Spleen (tissue), 11 donors: Measurements from ENCODE around the gene ZNF646. TPM values are rescaled to one million over a fixed set of nuclear protein-coding genes. Genes with fewer than 3 reads are reported as not detected.

Experiments used
- DNase-seq: peaks from one replicate; pipeline ENCODE4 v3.0.0-alpha.2; 2020
- H3K27ac ChIP-seq, 8 donors: fragments of 200-600 bp; sonication (generic) in 7 of 8; 1 replicate in 4 of 8; 2 replicates in 4 of 8; pipeline versions ENCODE4 v1.5.0 to v1.8.0; 2016 to 2021; ENCODE audit warnings: inconsistent platforms in 4 of 8, mild to moderate bottlenecking in 4 of 8, moderate library complexity in 1 of 8
- H3K27me3 ChIP-seq, 7 donors: fragments of 200-600 bp; sonication (generic) in 6 of 7; replicated peaks in 1 of 7; 1 replicate in 4 of 7; 2 replicates in 3 of 7; pipeline versions ENCODE4 v1.5.0 to v1.8.0; 2016 to 2021; ENCODE audit warnings: inconsistent platforms in 3 of 7, mild to moderate bottlenecking in 1 of 7
- H3K36me3 ChIP-seq, 6 donors: fragments of 200-600 bp; sonication (generic) in 5 of 6; 1 replicate in 4 of 6; 2 replicates in 2 of 6; pipeline versions ENCODE4 v1.5.0 to v1.8.0; 2016 to 2021; ENCODE audit warnings: inconsistent platforms in 2 of 6
- H3K4me1 ChIP-seq, 6 donors: fragments of 200-600 bp; sonication (generic) in 5 of 6; 1 replicate in 3 of 6; 2 replicates in 3 of 6; pipeline versions ENCODE4 v1.5.0 to v1.8.0; 2016 to 2021; ENCODE audit warnings: inconsistent platforms in 3 of 6
- H3K4me3 ChIP-seq, 8 donors: fragments of 200-600 bp; sonication (generic) in 7 of 8; 1 replicate in 4 of 8; 2 replicates in 4 of 8; pipeline versions ENCODE4 v1.5.0 to v1.8.0; 2016 to 2021; ENCODE audit warnings: inconsistent platforms in 4 of 8, mild to moderate bottlenecking in 4 of 8, moderate library complexity in 2 of 8
- H3K9me3 ChIP-seq, 8 donors: fragments of 200-600 bp; sonication (generic) in 7 of 8; 1 replicate in 4 of 8; 2 replicates in 4 of 8; pipeline versions ENCODE4 v1.5.0 to v1.8.0; 2016 to 2021; ENCODE audit warnings: inconsistent platforms in 4 of 8
- POLR2A ChIP-seq, 3 donors: fragments of 450-650 bp; IDR thresholded peaks; one replicate each; pipeline ENCODE4 v1.5.1; 2017; ENCODE audit warnings: antibody characterized with exemption in 3 of 3, mild to moderate bottlenecking in 1 of 3
- POLR2AphosphoS5 ChIP-seq, 3 donors: sonication (generic); formaldehyde crosslinking; IDR thresholded peaks; one replicate each; pipeline ENCODE4 v1.5.1; 2017; ENCODE audit warnings: antibody characterized with exemption in 3 of 3
- WGBS, 5 donors: extraction: QIAGEN DNeasy Blood & Tissue Kit in 3 of 5; methylation state at CpG; one replicate each; pipeline versions ENCODE4 v1.1.5 to v1.1.7; 2013 to 2018; 5-methylcytosine and 5-hydroxymethylcytosine counted together
- intact Hi-C: fragments of 100-400 bp; cut with DNase I; formaldehyde crosslinking; loops from one replicate; pipeline ENCODE4 v1.15.0; 2023; ENCODE audit warnings: low total_unique reads
- polyA plus RNA-seq, 3 donors: library from polyadenylated mRNA; stranded (reverse); fragments of 200-250 nt; gene quantifications; one replicate each; pipeline ENCODE4 v1.2.1, GENCODE V29; 2013
- total RNA-seq, 7 donors: library from RNA; depleted of rRNA in 3 of 7; stranded (reverse); fragments of >200 nt in 3 of 7; fragmentation: NEBNext Ultra II Directional in 4 of 7; extraction: Animal tissue kit (Norgen Biotek cat#: 25700) in 4 of 7; gene quantifications; one replicate each; pipeline versions ENCODE4 v1.1.0 to v1.2.1, GENCODE V29; 2016 to 2021
- TF ChIP-seq, protein P1 (sequence below), 11 experiments: fragments of 200-600 bp in 7 of 11; fragments of 450-650 bp in 4 of 11; sonication (generic) in 4 of 11; IDR thresholded peaks in 8 of 11; conservative IDR thresholded peaks in 3 of 11; 1 replicate in 7 of 11; 2 replicates in 4 of 11; pipeline versions ENCODE4 v1.4.0 to v1.8.0; 2016 to 2021; ENCODE audit warnings: antibody characterized with exemption in 11 of 11, inconsistent platforms in 4 of 11, mild to moderate bottlenecking in 1 of 11
- donor health status: healthy with polysubstance abuse.
- donor health status: DM: no; HTN: no; CAD: no; lungs with moderate emphysema.
- donor health status: DM: no; HTN: no; CAD: no.
- donor health status: Bipolar disorder and iron deficiency.
- donor health status: healthy.
- donor health status: DM: no; HTN: no; CAD: no.
- donor health status: DM: yes; HTN: yes; CAD: no.

ZNF646 gene
- total and polyA plus RNA-seq, 10 donors: 3.2 to 28.4 (median 24.4) TPM

DNA sequence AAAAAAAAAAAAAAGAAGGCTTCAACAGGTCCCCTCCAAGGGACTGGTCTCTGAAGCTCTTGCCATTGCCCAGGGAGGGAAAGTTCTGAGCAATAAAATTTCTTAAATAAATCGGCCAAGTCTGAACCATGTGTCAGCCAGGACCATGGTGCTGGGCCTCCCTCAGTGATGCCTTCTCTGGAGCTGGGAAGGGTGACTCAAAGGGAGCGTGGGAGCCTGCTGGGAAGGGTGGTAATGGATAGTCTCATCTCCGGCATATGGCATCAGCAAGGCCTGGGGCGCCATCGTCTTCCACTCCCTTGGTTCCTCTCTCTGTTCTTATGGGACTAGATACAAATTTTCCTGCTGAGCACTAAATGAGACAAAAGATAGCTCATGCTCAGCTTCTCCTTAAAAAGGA lies 18.1 kb downstream of the ZNF646 start:
- DNase-seq: peak; percentile 48
- peaks cover 18 to 41% (median 30%) of the 10 kb centered on the region in 6 donors for H3K4me1 ChIP-seq
- no peak for TF ChIP-seq POLR2A (IDR thresholded peaks at IDR 0.05)
- TF ChIP-seq, protein P1, sequence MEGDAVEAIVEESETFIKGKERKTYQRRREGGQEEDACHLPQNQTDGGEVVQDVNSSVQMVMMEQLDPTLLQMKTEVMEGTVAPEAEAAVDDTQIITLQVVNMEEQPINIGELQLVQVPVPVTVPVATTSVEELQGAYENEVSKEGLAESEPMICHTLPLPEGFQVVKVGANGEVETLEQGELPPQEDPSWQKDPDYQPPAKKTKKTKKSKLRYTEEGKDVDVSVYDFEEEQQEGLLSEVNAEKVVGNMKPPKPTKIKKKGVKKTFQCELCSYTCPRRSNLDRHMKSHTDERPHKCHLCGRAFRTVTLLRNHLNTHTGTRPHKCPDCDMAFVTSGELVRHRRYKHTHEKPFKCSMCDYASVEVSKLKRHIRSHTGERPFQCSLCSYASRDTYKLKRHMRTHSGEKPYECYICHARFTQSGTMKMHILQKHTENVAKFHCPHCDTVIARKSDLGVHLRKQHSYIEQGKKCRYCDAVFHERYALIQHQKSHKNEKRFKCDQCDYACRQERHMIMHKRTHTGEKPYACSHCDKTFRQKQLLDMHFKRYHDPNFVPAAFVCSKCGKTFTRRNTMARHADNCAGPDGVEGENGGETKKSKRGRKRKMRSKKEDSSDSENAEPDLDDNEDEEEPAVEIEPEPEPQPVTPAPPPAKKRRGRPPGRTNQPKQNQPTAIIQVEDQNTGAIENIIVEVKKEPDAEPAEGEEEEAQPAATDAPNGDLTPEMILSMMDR (IDR thresholded peaks at IDR 0.05 in 8 of 11, conservative IDR thresholded peaks at IDR 0.05 in 3 of 11): no peak
- no peak for TF ChIP-seq POLR2AphosphoS5 (IDR thresholded peaks at IDR 0.05)
- H3K27me3 ChIP-seq: no peaks in the 10 kb centered on the region
- 91 to 98% (median 95%) methylated on average over 5 of the region's 5 CpGs for WGBS, 5 donors
- H3K4me3 ChIP-seq: no peak overlapping the region
- H3K9me3 ChIP-seq: no peaks in the 10 kb centered on the region
- intact Hi-C loops: loop anchor here (10.0 kb wide), 1 partner anchor 108 kb away; the partner anchor contains the start of gene HSD3B7
- peaks cover 0 to 43% (median 15%) of the 10 kb centered on the region in 6 donors for H3K36me3 ChIP-seq
- H3K27ac ChIP-seq: no peak overlapping the region

DNA sequence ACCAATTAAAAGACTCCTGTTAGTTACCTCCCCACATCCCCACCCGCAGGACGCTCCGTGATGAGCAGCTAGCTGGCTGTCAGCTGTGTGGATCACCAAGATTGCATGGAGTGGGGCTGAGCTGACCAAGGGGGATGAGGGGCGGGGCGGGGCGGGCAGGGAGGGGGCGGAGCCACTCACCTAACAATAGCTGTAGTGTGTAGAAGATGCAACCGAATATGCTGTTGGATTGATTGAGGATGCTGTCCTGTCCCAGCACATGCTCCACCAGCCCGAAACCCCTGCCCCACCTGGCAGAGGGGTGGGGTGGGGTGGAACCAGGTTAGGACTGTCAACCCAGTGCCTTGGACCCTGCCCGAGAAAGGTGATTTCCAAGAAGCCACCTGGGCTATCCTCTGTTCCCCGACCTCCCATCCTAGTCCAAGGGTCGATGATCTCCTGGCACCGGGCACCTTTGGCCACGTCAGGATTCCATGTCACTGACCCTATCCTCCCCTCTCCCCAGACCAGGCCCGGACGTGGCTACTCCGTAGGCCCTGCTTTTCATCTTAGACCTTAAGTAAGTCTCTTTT lies 19.0 kb downstream of the ZNF646 start:
- no peak overlapping the region for H3K27ac ChIP-seq

DNA sequence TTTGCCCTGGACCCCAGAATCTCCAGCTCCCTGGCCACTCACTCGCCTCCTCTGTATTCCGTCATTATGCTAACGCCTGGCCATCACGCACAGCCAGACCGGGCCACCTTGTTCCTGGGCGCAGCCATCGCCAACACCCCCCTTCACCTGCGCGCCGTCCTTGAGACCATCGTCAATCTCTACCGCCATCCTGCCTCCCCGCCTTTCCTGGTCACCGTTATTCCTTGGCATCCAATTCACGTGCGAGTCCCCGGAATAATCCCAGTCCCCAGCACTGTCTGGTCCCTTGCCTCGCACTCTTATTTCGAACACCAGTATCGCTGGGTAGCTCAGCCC lies 19.8 kb downstream of the ZNF646 start:
- Histone ChIP-seq H3K36me3 (peaks cover 0 to 27% (median 13%) of the 10 kb centered on the region in 6 donors), H3K4me1 (peaks cover 18 to 41% (median 30%) of the 10 kb centered on the region in 6 donors), H3K27ac (peak overlapping the region; percentile 67 to 95 (median 89)), H3K9me3 (no peaks in the 10 kb centered on the region), H3K4me3 (peak overlapping the region; percentile 48 to 84 (median 73)), H3K27me3 (no peaks in the 10 kb centered on the region)
- 0 to 3% (median 1%) methylated on average over 17 to 20 of the region's 20 CpGs for WGBS, 5 donors
- DNase-seq: no peak
- intact Hi-C loops: loop anchor here (10.0 kb wide), 1 partner anchor 109 kb away; the partner anchor contains the start of gene HSD3B7
- no peak for TF ChIP-seq POLR2AphosphoS5 (IDR thresholded peaks at IDR 0.05)
- no peak for TF ChIP-seq POLR2A (IDR thresholded peaks at IDR 0.05)
- TF ChIP-seq, protein P1 (IDR thresholded peaks at IDR 0.05 in 8 of 11, conservative IDR thresholded peaks at IDR 0.05 in 3 of 11): no peak

More for the DNA sequence above, 19.0 kb downstream of the ZNF646 start:
- TF ChIP-seq, protein P1 (IDR thresholded peaks at IDR 0.05 in 8 of 11, conservative IDR thresholded peaks at IDR 0.05 in 3 of 11): no peak
- TF ChIP-seq POLR2A (IDR thresholded peaks at IDR 0.05): no peak
- TF ChIP-seq POLR2AphosphoS5 (IDR thresholded peaks at IDR 0.05): no peak
- H3K36me3 ChIP-seq: peaks cover 0 to 35% (median 15%) of the 10 kb centered on the region in 6 donors
- intact Hi-C loops: loop anchor here (10.0 kb wide), 1 partner anchor 108 kb away; the partner anchor contains the start of gene HSD3B7
- peaks cover 18 to 41% (median 30%) of the 10 kb centered on the region in 6 donors for H3K4me1 ChIP-seq
- peak overlapping the region in 5 of 8 donors; percentile 69 to 84 (median 78) for H3K4me3 ChIP-seq
- no peaks in the 10 kb centered on the region for H3K9me3 ChIP-seq
- peak; percentile 70 for DNase-seq
- H3K27me3 ChIP-seq: no peaks in the 10 kb centered on the region
- WGBS, 5 donors: 58 to 71% (median 64%) methylated on average over 14 to 17 of the region's 17 CpGs

DNA sequence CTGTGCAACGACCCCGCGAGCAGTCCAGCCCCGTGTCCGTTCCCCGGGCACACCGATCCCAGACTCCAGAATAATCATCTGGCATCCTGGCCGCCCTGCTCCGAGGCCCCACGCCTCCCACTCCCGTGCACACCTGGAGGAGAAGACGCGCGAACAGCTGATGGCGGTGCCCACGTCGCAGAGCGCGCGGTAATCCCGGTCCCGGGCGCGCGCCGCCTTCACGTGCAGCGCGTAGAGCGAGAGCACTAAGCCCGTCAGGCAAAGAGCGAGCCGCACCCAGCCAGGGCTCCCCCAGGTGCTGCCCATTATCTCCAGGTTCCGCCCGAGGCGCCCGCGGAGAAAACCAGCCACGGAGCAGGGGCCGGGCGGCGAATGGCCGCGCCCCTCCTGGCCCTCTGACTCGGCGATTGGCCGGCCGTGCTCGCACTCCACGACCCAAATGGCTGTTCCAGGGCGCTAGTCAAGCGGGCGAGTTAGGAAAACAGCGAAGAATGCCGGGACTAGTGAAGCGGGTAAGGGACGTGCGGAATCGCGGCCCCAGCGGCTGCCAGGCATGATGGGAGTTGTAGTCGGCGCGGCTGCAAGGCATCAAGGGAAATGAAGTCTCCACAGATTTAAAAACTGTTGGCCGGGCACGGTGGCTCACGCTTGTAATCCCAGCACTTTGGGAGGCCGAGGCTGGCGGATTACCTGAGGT lies 20.4 kb downstream of the ZNF646 start, which contains the start of gene VKORC1:
VKORC1 (minus strand) TSS at position 374 of the 697 bp plus-strand sequence; CDS start at position 306, 68 bp downstream.
- WGBS, 5 donors: 0 to 1% (median 1%) methylated on average over 28 to 69 of the region's 69 CpGs
- intact Hi-C loops: loop anchor here (10.0 kb wide), 1 partner anchor 110 kb away; the partner anchor contains the start of gene HSD3B7
- no peaks in the 10 kb centered on the region for H3K9me3 ChIP-seq
- H3K27me3 ChIP-seq: no peaks in the 10 kb centered on the region
- H3K4me3 ChIP-seq: peak within 1 kb of the TSS; percentile 48 to 84 (median 73)
- DNase-seq: peak; percentile 96
- H3K36me3 ChIP-seq: peaks cover 0 to 22% (median 13%) of the 10 kb centered on the region in 6 donors
- no peak for TF ChIP-seq POLR2A (IDR thresholded peaks at IDR 0.05)
- TF ChIP-seq POLR2AphosphoS5 (IDR thresholded peaks at IDR 0.05): peak; percentile 92 to 95 (median 94)
- TF ChIP-seq, protein P1 (IDR thresholded peaks at IDR 0.05 in 8 of 11, conservative IDR thresholded peaks at IDR 0.05 in 3 of 11): peak in 4 of 11 experiments; percentile 25 to 34 (median 28)
- peak within 1 kb of the TSS; percentile 67 to 95 (median 89) for H3K27ac ChIP-seq
- H3K4me1 ChIP-seq: peaks cover 18 to 41% (median 30%) of the 10 kb centered on the region in 6 donors
